EH (cell line): Measurements from ENCODE around the gene CNNM4.
"Not testable (repeated sequence)": the region's sequence is repeated elsewhere in the genome, so short reads cannot be mapped to it uniquely, and the experiment has no call there.

Experiments used
- DNase-seq: peaks from one replicate; pipeline ENCODE4 v3.0.0-alpha.2; 2015; ENCODE audit warnings: low read depth

Gene CNNM4

GRCh38 chr2:96792772-96793749, 32.4 kb downstream of the CNNM4 start:
- DNase-seq: no peak

- DNase-seq: no peak
Observed at GRCh38 chr2:96795076-96795475, 34.4 kb downstream of the CNNM4 start.

DNA sequence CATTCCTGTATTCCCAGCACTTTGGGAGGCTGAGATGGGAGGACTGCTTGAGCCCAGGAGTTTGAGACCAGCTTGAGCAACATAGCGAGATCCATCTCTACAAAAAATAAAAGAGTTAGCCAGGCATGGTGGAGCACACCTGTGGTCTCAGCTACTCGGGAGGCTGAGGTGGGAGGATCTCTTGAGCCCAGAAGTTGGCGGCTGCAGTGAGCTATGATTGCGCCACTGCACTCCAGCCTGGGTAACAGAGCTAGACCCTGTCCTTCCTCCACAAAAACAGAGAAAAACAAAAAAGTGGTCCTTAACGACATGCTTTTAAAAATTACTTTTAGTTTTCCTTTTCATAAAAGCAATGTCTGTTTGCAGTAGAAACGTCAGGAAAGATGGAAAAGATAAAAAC, 35.8 kb downstream of the CNNM4 start:
- DNase-seq: not testable (repeated sequence)

DNA sequence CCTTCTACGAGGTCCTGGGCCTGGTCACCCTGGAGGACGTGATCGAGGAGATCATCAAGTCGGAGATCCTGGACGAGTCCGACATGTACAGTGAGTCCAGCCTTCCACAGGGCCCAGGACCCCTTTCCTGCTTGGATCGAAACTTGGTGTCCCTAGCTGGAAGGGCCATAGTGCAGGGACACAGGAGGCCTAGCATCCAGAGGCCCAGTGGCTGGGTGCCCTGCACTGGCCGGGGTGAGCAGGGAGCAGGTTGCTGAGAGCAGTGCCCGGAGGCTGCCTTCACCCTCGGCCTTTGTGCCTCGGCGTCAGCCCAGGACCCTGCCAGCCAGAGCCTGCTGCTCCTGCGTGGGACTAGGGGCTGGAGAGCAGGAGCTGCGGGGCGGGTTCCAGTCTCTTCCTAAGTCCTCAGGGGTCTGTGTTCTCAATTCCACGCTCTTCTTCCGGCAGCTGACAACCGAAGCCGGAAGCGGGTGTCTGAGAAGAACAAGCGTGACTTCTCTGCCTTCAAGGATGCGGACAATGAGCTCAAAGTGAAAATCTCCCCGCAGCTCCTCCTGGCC, 36.4 kb downstream of the CNNM4 start:
- DNase-seq: no peak

GRCh38 chr2:96798733-96799622, 38.3 kb downstream of the CNNM4 start:
- DNase-seq: no peak

DNA sequence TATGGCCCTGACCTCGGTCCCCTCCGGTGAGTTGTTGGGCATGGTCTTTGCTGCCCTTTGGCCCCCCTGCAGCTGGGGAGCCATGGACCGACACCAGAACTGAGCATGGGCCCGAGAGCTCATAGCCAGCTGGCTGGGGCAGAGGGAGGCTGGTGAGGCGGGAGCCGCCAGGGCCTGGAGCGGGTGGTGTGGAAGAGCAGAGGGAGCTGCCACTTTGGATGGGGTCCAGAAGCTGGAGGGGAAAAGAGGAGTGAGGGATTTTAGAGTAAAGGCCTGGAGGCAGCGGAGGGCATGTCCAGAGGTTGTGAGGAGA, 38.9 kb downstream of the CNNM4 start:
- DNase-seq: no peak

GRCh38 chr2:96800061-96801004, 39.6 kb downstream of the CNNM4 start:
- no peak for DNase-seq

DNA sequence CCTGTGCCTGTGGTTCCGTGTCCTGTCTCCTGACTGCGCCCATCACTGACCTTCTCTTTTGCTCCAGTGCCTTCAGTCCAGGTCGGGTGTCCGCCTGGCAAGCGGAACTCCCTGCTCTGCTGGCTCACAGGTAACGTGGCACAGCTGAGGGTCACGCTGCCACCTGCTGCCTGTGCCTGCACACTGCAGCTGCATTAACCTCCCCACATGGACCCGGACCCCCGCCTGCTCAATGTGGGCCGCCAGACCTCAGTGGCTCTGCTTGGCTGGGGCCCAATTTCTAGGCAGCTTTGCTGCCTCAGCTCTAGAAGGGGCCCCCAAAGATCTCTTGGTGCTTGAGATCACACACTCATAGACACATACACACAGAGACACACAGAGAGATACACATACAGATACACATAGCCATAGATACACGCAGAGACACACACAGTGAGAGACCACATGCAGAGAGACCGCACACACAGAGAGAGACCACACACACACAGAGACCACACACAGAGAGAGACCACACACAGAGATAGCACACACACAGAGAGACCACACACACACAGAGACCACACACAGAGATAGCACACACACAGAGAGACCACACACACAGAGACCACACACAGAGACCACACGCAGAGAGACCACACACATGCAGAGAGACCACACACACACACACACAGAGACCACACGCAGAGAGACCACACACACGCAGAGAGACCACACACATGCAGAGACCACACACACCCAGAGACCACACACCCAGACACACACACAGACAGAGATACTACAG, 40.5 kb downstream of the CNNM4 start:
- DNase-seq: peak; percentile 55

DNA sequence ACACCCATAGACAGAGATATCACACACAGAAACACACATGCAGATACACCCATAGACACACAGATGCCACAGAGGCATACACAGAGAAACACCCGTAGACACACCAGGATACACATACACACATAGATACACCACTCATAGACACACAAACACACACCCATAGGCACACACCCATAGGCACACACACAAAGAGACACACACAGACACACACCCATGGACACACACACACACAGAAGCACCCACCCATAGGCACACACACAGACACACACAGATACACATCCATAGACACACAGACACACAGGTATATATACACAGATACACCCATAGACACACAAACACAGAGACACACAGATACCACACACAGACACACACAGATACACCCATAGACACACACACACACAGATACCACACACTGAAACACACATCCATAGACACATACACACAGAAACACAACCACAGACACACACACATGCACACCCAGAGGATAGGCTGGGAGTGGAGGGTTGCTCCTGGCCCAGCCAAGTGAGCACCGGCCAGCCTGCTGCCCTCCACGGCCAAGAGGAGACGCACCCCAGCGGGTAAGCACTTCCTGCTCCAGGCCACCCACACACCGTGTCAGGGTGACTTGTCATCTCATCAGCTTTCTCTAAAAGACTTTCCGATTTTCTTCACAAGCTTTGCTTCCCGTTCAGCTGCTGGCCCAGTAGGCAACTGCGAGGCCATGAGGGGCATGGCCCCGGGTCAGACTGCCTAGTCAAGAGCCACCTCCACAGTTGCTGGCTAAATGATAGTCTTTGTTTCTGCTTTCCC, 41.3 kb downstream of the CNNM4 start:
- DNase-seq: no peak

DNA sequence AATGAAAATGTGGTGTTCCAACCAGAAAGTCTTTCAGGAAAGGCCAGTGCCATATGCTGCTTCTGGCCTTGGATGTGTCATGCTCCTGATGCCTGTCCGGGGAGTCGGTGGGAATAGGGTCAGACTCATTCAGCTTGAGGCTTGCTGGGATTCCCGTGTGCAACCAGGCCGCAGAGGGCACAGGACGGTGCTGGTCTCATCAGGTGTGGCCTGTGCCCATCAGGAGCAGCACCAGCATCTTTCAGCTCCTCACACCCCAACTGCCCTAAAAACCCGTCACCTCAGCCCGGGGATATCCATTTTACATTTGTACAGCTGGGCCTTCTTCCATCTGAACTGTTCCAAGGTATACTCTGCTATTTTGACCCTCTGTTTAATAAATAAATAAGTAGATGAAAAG, 42.0 kb downstream of the CNNM4 start:
- no peak for DNase-seq

GRCh38 chr2:96804986-96805385, 44.3 kb downstream of the CNNM4 start:
- peak; percentile 22 for DNase-seq

DNA sequence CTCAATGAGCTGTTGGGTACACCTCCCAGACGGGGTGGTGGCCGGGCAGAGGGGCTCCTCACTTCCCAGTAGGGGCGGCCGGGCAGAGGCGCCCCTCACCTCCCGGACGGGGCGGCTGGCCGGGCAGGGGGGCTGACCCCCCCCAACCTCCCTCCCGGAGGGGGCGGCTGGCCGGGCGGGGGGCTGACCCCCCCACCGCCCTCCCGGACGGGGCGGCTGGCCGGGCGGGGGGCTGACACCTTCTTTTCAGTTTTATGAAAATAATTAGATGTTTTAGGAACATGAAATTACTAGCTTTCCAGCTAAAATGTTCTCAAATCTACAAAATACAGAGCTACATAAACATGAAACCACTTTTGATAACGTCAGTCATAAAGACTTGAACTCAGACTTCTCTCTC, 45.2 kb downstream of the CNNM4 start:
- not testable (repeated sequence) for DNase-seq

GRCh38 chr2:96806468-96807126, 45.9 kb downstream of the CNNM4 start:
- no peak for DNase-seq

DNA sequence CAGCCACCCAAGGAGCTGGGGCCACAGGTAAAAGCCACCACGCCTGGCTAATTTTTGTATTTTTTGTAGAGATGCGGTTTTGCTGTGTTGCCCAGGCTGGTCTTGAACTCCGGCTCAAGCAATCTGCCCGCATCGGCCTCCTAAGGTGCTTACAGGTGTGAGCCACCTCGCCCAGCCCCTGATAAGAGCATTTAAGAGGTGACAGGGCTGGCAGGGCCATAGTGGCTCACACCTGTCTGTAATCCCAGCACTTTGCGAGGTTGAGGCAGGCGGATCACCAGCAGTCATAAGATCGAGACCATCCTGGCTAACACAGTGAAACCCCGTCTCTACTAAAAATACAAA, 46.4 kb downstream of the CNNM4 start:
- no peak for DNase-seq

DNA sequence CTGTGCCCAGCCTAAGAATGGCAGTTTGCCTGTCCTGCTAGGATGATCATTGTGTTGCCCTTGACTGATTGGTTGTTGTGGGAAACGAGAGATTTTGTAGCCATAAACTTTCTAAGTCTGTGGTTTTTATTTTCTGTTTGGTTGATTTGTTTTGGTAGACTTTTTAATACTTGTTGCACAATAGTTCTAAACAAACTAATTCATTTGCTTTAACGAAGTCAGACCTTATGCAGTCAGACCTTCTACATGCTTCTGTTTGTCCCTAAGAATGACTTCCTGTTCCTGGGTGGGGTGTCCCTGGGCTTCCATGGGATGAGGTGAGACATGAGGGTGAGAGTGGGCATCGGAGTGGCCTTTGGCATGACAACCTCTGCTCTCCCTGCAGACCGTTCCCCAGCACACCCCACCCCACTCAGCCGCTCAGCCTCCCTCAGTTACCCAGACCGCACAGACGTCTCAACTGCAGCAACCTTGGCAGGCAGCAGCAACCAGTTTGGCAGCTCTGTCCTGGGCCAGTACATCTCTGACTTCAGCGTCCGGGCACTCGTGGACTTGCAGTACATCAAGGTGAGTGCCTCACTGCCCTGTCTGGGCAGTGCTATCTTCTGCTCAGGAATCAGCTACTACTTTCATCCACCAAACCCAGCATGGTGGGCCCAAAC, 47.6 kb downstream of the CNNM4 start:
- no peak for DNase-seq

GRCh38 chr2:96809216-96809882, 48.6 kb downstream of the CNNM4 start:
- no peak for DNase-seq

DNA sequence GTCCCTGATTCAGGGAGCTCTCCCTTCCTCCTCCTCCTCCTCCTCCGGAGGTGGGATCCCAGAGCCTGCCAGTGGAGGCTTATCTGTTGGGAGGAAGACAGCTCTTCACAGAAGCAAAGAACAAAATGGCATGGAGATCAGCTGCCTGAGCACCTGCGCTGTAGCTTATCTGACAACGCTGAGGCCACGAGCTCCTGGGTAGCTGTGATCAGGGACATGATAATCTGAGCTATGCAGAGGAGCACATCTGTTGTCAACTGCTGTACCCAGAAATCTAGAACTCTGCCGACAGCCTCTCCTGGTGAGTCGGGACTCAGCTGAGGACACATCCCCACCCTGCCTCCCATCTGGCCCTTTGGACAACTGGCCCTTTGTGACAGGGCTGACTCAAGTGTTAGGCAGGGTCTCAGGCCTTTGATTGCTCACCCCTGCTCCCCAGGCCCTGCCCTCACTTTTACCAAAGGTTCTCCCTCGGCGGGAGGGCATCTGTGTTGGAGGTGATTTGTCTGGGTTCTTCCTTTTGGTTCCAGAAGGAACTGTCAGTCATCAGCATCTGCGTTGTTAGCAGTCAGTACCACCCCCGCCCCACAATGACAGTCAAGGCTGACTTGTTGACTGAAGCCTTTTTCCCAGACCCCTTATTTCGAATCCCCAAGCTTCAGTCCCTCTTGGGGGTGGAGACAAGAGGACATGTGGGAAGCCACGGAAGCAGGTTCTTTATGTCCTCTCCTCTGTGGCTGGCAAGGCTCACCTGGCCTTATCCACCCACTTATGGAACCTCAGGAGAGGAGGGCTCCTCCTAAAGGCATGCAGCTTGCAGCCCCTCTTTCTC, 49.5 kb downstream of the CNNM4 start:
- DNase-seq: no peak
